ENCODE results near the gene CDH4. TPM values are rescaled to one million over a fixed set of nuclear protein-coding genes. Genes with fewer than 3 reads are reported as not detected.

CDH4 gene
- total and polyA plus RNA-seq, 2 of the 13 experiments (the other 11 are each of a cell fraction or from before 2014, with no cell fraction given) = not detected

DNA sequence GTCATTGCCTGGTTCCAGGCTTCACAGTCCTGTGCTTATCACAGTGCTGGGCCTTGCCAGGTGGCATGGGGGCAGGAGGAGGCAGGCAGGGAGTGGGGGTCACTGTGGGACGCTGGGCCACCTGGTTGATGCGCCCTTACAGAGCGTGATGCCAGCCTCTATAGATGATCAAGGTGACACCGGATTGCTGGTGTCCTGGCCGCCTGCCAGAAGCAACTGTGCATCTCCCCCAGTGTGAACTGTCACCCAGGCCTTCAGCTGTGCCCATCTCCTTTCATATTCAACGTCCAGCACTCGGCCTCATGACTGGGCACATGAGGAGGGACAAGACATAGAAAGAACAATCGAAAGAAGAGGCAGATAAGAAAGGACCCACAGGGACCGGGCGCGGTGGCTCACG is 494.7 kb downstream of the CDH4 start:
- H3K9ac ChIP-seq (ENCODE audit: insufficient read depth, low read depth, low read length) = no peak overlapping the region
- H3K27ac ChIP-seq (ENCODE audit: extremely low read length, insufficient read depth, low read length) = no peak overlapping the region
- in situ Hi-C loops (cut with HindIII; ENCODE audit: extremely low pct_ligation_motif_present, low pct_unique_long_range_greater_than_20kb) (no loop called here), intact Hi-C loops (cut with micrococcal nuclease; ENCODE audit: unreplicated experiment) (no loop called here)
- FAIRE-seq = no peak
- ChIA-PET POLR2A (no interaction called here), CTCF (ENCODE audit: low intra/inter-chr PET ratio, low total read pairs) (no interaction called here)
- no peak for DNase-seq (ENCODE audit: low spot score)
- no peaks in the 10 kb centered on the region for H3K4me1 ChIP-seq (ENCODE audit: insufficient read depth, low read length)
- no peak for ATAC-seq
- no TSS peak for BruUV-seq (replicated peaks)
- no peak for TF ChIP-seq MXI1 (IDR thresholded peaks at IDR 0.05; ENCODE audit: borderline replicate concordance, low read depth, low read length)
- no peak overlapping the region for H3K4me3 ChIP-seq (replicated peaks in 1 of 3; ENCODE audit: insufficient read depth in 1 of 3, low read depth in 2 of 3, low read length in 3 of 3)
- no peak overlapping the region for H2AFZ ChIP-seq (ENCODE audit: low read length)
- H4K20me1 ChIP-seq (ENCODE audit: insufficient read depth, low read length) = no peaks in the 10 kb centered on the region; the same call in 1 of the 2 replicates
- no peaks in the 10 kb centered on the region for H3K36me3 ChIP-seq (replicated peaks in 1 of 2; ENCODE audit: control insufficient read depth in 1 of 2, insufficient read depth in 2 of 2, low read length in 2 of 2)
- H3K9me3 ChIP-seq (ENCODE audit: low read length) = peaks cover 16% of the 10 kb centered on the region
- no peaks in the 10 kb centered on the region for H3K79me2 ChIP-seq (ENCODE audit: insufficient read depth, low read length)
- 52% methylated on average over 12 of the region's 12 CpGs for WGBS (ENCODE audit: low lambda C conversion rate)
- no peak overlapping the region for H3K4me2 ChIP-seq (ENCODE audit: low read depth, low read length)
- H3K27me3 ChIP-seq (ENCODE audit: control insufficient read depth in 1 of 2, insufficient read depth in 2 of 2, low read length in 2 of 2) = peaks cover 14 to 40% of the 10 kb centered on the region in 2 experiments; a peak in 4 of 5 replicates

GRCh38 chr20:61748376-61748775 is 496.3 kb downstream of the CDH4 start:
- H3K4me3 ChIP-seq (replicated peaks in 1 of 3; ENCODE audit: insufficient read depth in 1 of 3, low read depth in 2 of 3, low read length in 3 of 3) = no peak overlapping the region
- TF ChIP-seq, protein P1, sequence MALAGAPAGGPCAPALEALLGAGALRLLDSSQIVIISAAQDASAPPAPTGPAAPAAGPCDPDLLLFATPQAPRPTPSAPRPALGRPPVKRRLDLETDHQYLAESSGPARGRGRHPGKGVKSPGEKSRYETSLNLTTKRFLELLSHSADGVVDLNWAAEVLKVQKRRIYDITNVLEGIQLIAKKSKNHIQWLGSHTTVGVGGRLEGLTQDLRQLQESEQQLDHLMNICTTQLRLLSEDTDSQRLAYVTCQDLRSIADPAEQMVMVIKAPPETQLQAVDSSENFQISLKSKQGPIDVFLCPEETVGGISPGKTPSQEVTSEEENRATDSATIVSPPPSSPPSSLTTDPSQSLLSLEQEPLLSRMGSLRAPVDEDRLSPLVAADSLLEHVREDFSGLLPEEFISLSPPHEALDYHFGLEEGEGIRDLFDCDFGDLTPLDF (CRISPR knock-in tag; IDR thresholded peaks at IDR 0.05) = no peak
- no peak for TF ChIP-seq UBTF (CRISPR knock-in tag; IDR thresholded peaks at IDR 0.05)
- TF ChIP-seq KDM2A (CRISPR knock-in tag; IDR thresholded peaks at IDR 0.05; ENCODE audit: borderline replicate concordance, low read depth) = no peak
- TF ChIP-seq FOXA3 (CRISPR knock-in tag; IDR thresholded peaks at IDR 0.05) = no peak
- no peak for TF ChIP-seq ZNF138 (CRISPR knock-in tag; IDR thresholded peaks at IDR 0.05; ENCODE audit: low read depth)
- no peak for TF ChIP-seq HNRNPH1 (optimal IDR thresholded peaks at IDR 0.05; ENCODE audit: low read depth, low read length)
- intact Hi-C loops (cut with micrococcal nuclease; ENCODE audit: unreplicated experiment) (no loop called here), in situ Hi-C loops (cut with HindIII; ENCODE audit: extremely low pct_ligation_motif_present, low pct_unique_long_range_greater_than_20kb) (no loop called here)
- no peak overlapping the region for H3K9ac ChIP-seq (ENCODE audit: insufficient read depth, low read depth, low read length)
- H4K20me1 ChIP-seq (ENCODE audit: insufficient read depth, low read length) = no peaks in the 10 kb centered on the region; the same call in 1 of the 2 replicates
- H2AFZ ChIP-seq (ENCODE audit: low read length) = no peak overlapping the region
- FAIRE-seq (no peak), ATAC-seq (no peak), DNase-seq (ENCODE audit: low spot score) (no peak)
- peaks cover 16% of the 10 kb centered on the region for H3K9me3 ChIP-seq (ENCODE audit: low read length)
- POLR2A ChIA-PET = no interaction called here
- H3K4me1 ChIP-seq (ENCODE audit: insufficient read depth, low read length) = no peaks in the 10 kb centered on the region
- H3K79me2 ChIP-seq (ENCODE audit: insufficient read depth, low read length) = no peaks in the 10 kb centered on the region
- CTCF ChIA-PET (ENCODE audit: low intra/inter-chr PET ratio, low total read pairs) = no interaction called here
- no peaks in the 10 kb centered on the region for H3K36me3 ChIP-seq (replicated peaks in 1 of 2; ENCODE audit: control insufficient read depth in 1 of 2, insufficient read depth in 2 of 2, low read length in 2 of 2)
- H3K4me2 ChIP-seq (ENCODE audit: low read depth, low read length) = no peak overlapping the region
- BruUV-seq (replicated peaks) = no TSS peak
- 1% methylated on average over 3 of the region's 3 CpGs for WGBS (ENCODE audit: low lambda C conversion rate)
- H3K27me3 ChIP-seq (ENCODE audit: control insufficient read depth in 1 of 2, insufficient read depth in 2 of 2, low read length in 2 of 2) = peaks cover 10 to 35% of the 10 kb centered on the region in 2 experiments; a peak in 4 of 5 replicates
- no peak overlapping the region for H3K27ac ChIP-seq (ENCODE audit: extremely low read length, insufficient read depth, low read length)

Measured in HepG2 (cell line).